Forelimb muscle (tissue), 1 donor: Measurements from ENCODE around the gene PTPN12. TPM values are rescaled to one million over a fixed set of nuclear protein-coding genes. Genes with fewer than 3 reads are reported as not detected.
"Not testable (repeated sequence)": the region's sequence is repeated elsewhere in the genome, so short reads cannot be mapped to it uniquely, and the experiment has no call there.

Experiments used
- DNase-seq: peaks from one replicate; pipeline ENCODE4 v3.0.0-alpha.2; 2013; ENCODE audit warnings: low read depth
- polyA plus RNA-seq: library from polyadenylated mRNA; unstranded; fragments of 120-200 nt; gene quantifications from one replicate; pipeline ENCODE4 v1.2.1, GENCODE V29; 2013; ENCODE audit not compliant: insufficient read length

The PTPN12 gene
- polyA plus RNA-seq, 1 donor = 54.2 TPM

GRCh38 chr7:77538281-77539212 lies 1.5 kb downstream of the PTPN12 start:
- DNase-seq = peak; percentile 70

- DNase-seq = no peak
These were observed 3.3 kb downstream of the PTPN12 start for GRCh38 chr7:77540402-77540822.

GRCh38 chr7:77540993-77541392 lies 3.9 kb downstream of the PTPN12 start:
- DNase-seq = not testable (repeated sequence)

GRCh38 chr7:77542409-77542808 lies 5.3 kb downstream of the PTPN12 start:
- no peak for DNase-seq

- no peak for DNase-seq
These were observed 5.8 kb downstream of the PTPN12 start for GRCh38 chr7:77542895-77543294.

GRCh38 chr7:77543910-77544309 lies 6.8 kb downstream of the PTPN12 start:
- no peak for DNase-seq

- DNase-seq = no peak
These were observed 7.4 kb downstream of the PTPN12 start for GRCh38 chr7:77544518-77544917.

- DNase-seq = no peak
These were observed 11.1 kb downstream of the PTPN12 start for GRCh38 chr7:77548206-77548605.

GRCh38 chr7:77549106-77549870 lies 12.2 kb downstream of the PTPN12 start:
- DNase-seq = no peak

GRCh38 chr7:77550586-77550985 lies 13.5 kb downstream of the PTPN12 start:
- DNase-seq = no peak

- no peak for DNase-seq
These were observed 16.0 kb downstream of the PTPN12 start for GRCh38 chr7:77553123-77553522.

GRCh38 chr7:77558284-77558967 lies 21.3 kb downstream of the PTPN12 start:
- DNase-seq = no peak

- no peak for DNase-seq
These were observed 24.3 kb downstream of the PTPN12 start for GRCh38 chr7:77561352-77561751.

- no peak for DNase-seq
These were observed 26.2 kb downstream of the PTPN12 start for GRCh38 chr7:77563275-77563674.

GRCh38 chr7:77565917-77566316 lies 28.8 kb downstream of the PTPN12 start:
- DNase-seq = no peak

- no peak for DNase-seq
These were observed 29.3 kb downstream of the PTPN12 start for GRCh38 chr7:77566421-77566820.

GRCh38 chr7:77569514-77570232 lies 32.6 kb downstream of the PTPN12 start:
- no peak for DNase-seq

- no peak for DNase-seq
These were observed 33.4 kb downstream of the PTPN12 start for GRCh38 chr7:77570330-77571011.

GRCh38 chr7:77571801-77572200 lies 34.7 kb downstream of the PTPN12 start:
- DNase-seq = no peak

GRCh38 chr7:77575187-77575586 lies 38.1 kb downstream of the PTPN12 start:
- DNase-seq = no peak

GRCh38 chr7:77576856-77577255 lies 39.8 kb downstream of the PTPN12 start:
- no peak for DNase-seq
